Right ventricle myocardium superior (tissue), 1 donor: ENCODE data around the gene PPP2CA. TPM values are rescaled to one million over a fixed set of nuclear protein-coding genes. Genes with fewer than 3 reads are reported as not detected.
"Not testable (repeated sequence)": the region's sequence is repeated elsewhere in the genome, so short reads cannot be mapped to it uniquely, and the experiment has no call there.

Source experiments
- ATAC-seq: fragments of 200-7000 bp; cut with Tn5 transposase; one replicate; pipeline ENCODE4 v1.9.1; 2020; ENCODE audit warnings: mild to moderate bottlenecking; ENCODE audit not compliant: poor library complexity
- DNase-seq: peaks from one replicate; pipeline ENCODE4 v3.0.0-alpha.2; 2020
- intact Hi-C: fragments of 100-400 bp; cut with DNase I; formaldehyde crosslinking; loops from one replicate; pipeline ENCODE4 v1.11.2; 2022
- microRNA-seq: library from miRNA; unstranded; fragments of <30 nt; microRNA quantifications from one replicate; pipeline ENCODE4 v1.2.0, GENCODE V29; 2020
- total RNA-seq: library from RNA; stranded (reverse); fragmentation: NEBNext Ultra II Directional; extraction: Animal tissue kit (Norgen Biotek cat#: 25700); gene quantifications from one replicate; pipeline ENCODE4 v1.2.1, GENCODE V29; 2021
- donor health status: DM: no; HTN: yes; CAD: no; lungs with severe emphysema.

The PPP2CA gene
- total RNA-seq, 1 donor from 2014 or later = 135 TPM

DNA sequence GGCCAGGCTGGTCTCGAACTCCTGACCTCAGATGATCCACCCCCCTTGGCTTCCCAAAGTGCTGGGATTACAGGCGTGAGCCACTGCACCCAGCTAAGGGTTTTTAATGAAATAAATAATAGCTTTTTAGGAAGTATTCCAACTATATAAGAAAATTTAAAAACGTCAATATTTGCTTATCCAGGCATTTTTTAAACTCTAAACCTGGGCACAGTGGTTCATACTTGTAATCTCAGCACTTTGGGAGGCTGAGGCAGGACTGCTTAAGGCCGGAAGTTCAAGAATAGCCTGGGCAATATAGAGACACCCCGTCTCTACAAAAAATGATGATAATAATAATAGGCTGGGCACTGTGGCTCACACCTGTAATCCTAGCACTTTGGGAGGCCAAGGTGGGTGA lies 63.3 kb downstream of the PPP2CA start:
- intact Hi-C loops = no loop called here
- no peak for ATAC-seq
- DNase-seq = no peak

DNA sequence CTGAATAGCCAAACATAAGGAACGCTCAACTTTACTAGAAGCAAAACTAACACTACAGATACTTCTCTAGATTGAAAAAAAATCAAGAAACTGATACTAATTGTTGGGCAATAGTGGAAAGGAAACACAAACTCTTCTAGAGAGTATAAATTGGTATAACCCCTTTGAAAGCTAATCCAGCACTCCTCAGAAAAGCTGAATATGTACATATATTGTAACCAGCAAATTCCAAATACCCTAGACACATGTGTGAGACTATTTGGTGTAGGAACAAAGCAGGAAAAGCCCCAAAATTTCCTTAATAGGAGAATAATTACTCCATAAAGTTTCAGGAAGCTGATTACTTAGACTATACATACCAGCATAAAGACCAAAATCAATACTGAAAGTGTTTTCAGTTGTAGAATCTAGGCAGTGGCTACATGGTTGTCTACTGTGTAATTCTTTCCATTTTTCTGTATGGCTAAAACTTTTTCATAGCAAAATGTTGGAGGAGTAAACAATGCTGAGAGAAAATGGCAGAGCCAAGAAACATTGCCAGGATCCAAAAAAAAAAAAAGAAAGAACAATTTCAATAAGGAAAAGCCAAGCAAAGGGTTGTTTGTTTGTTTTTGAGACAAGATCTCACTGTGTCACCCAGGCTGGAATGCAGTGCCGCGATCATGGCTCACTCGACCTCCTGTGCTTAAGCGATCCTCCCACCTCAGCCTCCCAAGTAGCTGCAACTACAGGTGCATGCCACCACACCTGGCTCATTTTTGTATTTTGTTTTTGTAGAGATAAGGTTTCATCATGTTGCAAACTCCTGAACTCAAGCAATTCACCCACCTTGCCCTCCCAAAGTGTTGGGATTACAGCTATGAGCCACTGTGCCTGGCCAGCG lies 64.1 kb downstream of the PPP2CA start:
- DNase-seq = no peak
- no peak for ATAC-seq
- intact Hi-C loops = no loop called here

DNA sequence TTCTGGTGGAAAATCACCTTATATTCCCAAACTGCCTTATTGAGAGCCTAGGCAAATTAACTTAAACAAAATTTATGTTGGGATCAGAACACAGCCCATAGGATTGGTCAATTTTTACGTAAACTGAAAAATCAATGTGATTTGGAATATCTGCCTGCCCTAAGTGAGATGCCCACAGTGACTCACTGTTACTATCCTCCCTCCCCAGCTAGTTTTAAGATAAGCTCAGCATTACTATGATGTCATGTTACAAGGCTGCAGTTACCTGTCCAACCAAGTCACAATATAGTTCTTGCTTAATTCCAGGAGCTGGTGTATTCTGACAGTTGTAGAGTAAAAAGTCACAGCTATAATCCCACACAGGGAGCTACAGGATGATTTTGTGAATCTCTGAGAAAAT lies 72.2 kb downstream of the PPP2CA start:
- no peak for DNase-seq
- ATAC-seq = no peak
- intact Hi-C loops = no loop called here

DNA sequence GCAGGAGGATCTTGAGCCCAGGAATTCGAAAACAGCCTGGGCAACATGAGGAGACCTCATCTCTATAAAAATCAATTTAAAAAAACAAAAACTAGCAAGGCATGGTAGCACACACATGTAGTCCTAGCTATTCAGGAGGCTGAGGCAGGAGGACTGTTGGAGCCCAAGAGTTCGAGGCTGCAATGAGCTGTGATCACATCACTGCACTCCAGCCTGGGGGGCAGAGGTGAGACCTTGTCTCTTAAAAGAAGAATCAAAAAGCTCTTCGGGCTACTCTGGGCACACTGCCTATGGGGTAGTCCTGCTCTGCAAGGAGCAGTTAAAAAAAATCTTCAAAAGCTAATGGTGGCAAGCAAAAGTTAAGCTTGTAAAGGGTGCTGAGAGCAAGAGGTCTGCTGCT lies 72.6 kb downstream of the PPP2CA start:
- ATAC-seq = no peak
- intact Hi-C loops = no loop called here
- DNase-seq = no peak

DNA sequence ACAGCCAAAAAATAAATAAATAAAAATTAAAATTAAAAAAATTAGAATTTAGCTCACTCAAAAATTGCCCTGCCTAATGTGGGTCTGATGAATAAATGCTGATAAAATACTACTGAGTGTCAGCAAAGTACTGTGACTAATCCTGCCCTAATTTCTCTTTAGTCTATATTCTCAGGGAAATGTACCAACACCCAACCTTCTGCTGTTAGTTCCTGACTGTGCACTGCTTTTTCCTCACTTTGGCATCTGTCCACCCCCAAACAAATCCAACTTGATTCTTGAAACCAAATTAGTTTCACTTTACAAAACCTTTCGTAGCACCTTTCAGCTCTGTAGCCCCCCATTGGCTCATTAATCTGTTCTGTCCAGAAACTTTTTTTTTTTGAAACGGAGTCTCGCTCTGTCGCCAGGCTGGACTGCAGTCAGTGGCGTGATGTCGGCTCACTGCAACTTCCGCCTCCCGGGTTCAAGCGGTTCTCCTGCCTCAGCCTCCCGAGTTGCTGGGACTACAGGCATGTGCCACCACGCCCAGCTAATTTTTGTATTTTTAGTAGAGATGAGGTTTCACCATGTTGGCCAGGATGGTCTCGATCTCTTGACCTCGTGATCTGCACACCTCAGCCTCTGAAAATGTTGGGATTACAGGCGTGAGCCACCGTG lies 73.6 kb downstream of the PPP2CA start:
- DNase-seq, ATAC-seq, intact Hi-C loops: not testable (repeated sequence)

DNA sequence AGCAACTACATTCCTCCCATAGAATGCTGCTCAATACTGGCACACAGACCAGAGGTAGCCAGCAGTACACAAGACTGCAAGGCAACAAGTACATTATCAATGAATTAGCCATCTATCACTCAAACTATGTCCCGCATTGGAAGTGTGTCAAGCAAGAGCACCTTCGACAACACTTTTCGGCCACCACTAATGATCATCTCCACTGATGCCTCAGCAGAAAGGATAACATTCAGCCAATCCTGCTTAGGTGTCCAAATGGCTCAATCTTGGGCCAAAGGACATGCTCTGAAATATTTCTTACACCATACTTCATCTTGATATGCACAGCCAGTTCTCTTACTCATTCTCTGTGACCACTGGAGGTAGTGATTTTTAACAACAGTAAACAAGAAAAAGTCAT lies 74.2 kb downstream of the PPP2CA start:
- ATAC-seq = no peak
- DNase-seq = no peak
- intact Hi-C loops = no loop called here

DNA sequence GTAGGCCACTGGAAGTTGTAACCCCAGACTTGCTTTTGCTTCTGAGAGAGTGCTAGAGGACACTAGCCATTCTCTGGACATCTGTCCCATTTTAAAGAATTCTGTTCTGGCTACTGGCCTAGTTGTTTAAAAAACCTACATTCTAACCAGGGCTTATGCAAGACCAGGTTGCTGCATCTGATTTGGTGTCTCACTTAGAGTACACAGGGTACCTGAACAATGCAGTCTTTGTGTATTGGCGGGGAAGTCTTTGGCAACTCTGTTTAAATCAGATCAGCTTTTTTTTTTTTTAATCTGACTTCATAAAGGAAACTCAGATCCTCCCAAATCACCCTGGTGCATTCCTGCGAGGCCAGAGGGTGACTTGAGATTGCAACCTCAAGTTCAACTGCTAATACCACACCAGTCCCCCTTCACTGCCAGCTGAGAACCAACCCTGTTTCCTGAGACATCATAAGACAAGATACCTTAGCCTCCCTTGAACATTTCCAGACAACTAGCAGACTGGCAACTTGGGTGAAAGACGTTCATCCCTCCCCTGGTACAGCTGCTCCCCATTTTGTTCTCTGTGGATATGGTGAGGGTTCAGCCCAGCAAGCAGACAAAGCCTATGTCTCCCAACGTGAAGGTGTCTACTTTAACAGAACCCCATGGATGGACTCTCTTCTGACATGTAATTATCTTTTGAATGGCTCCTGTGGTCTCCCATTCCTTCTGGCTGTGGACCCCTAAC lies 76.1 kb downstream of the PPP2CA start:
- intact Hi-C loops = loop anchor here (5.0 kb wide), 2 partner anchors 47 to 107 kb away; no protein-coding TSS in a partner anchor
- DNase-seq = no peak
- no peak for ATAC-seq

DNA sequence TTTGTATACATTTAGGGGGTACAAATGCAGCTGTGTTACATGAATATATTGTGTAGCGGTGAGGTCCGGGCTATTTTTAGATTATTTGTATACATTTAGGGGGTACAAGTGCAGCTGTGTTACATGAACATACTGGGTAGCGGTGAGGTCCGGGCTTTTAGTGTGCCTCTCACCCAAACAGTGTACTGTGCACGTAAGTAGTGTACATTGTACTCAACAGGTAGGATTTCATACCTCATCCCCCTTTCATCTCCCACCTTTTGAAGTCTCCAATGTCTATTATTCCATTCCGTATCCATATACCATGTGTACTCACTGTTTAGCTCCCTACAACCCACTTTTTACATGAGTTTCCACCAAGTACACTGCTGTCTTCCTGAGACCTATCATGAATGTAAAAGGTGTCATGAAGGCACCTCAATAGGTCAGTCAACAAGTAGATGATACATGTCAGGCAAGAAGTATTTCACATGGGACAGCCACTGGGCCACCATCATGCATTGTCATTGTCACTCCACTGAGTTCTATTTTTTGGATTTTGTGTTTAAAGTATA lies 76.8 kb downstream of the PPP2CA start:
- intact Hi-C loops = loop anchor here (5.0 kb wide), 2 partner anchors 47 to 107 kb away; no protein-coding TSS in a partner anchor
- no peak for ATAC-seq
- no peak for DNase-seq

DNA sequence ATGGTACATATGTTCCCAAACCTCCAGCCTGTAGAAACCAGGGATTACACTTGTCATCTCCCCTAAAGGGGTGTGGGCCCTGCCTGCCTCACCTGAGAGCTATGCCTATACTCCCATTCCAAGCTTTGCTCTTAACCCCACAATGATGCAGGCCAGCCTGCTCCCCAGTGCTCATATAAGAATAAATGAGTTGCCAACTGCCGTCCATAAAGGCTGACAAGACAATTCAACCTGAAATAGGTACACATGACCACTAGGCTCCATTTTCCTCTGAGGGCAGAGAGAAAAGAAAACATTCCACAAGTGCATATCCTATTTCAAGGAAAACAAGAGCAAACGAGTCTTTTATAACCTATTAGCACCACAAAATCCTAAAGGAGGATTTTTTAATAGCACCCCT lies 77.6 kb downstream of the PPP2CA start:
- DNase-seq (no peak), ATAC-seq (no peak)
- intact Hi-C loops = loop anchor here (5.0 kb wide), 2 partner anchors 46 to 106 kb away; no protein-coding TSS in a partner anchor

DNA sequence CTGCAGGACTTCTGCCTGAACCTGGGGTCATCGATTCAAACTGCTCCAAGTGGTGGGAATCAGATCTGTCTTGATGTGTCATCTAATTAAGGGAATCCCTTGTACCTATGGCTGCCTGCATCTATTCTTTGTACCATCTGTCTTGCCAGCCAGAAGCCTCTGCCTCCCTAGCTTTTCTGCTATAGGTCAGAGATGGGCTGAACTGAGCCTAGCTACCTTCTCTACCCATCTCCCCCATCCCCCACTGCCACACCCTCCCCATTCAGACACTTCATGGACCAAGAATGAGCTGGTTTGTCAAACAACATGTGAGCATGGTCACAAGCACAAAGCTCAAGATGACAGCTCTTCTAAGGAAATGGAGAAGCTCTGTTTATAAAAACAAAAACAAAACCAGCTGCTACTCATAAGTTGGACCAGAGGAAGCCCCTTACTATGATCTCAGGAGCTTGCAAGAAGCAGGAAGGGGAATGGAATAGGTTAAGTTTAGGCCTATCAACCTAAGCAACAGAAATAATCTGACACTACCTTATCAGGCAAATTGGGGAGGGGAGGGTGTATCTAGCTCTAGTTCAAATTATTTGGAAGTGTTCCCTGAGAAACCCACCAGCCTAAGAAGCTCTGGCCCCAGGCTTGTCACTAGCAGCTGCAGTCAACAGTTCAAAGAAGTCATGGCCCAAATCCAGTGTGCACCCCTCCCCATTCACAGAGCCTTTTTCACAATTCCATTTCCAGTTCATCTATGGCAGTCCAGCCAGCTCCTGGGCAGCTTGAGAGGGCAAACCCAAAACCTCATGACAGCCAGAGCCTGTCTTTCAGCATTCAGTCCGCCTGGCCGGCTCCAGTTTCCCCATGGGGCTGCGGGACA lies 79.0 kb downstream of the PPP2CA start:
- DNase-seq (no peak), ATAC-seq (no peak)
- intact Hi-C loops = loop anchor here (5.0 kb wide), 2 partner anchors 45 to 105 kb away; no protein-coding TSS in a partner anchor

DNA sequence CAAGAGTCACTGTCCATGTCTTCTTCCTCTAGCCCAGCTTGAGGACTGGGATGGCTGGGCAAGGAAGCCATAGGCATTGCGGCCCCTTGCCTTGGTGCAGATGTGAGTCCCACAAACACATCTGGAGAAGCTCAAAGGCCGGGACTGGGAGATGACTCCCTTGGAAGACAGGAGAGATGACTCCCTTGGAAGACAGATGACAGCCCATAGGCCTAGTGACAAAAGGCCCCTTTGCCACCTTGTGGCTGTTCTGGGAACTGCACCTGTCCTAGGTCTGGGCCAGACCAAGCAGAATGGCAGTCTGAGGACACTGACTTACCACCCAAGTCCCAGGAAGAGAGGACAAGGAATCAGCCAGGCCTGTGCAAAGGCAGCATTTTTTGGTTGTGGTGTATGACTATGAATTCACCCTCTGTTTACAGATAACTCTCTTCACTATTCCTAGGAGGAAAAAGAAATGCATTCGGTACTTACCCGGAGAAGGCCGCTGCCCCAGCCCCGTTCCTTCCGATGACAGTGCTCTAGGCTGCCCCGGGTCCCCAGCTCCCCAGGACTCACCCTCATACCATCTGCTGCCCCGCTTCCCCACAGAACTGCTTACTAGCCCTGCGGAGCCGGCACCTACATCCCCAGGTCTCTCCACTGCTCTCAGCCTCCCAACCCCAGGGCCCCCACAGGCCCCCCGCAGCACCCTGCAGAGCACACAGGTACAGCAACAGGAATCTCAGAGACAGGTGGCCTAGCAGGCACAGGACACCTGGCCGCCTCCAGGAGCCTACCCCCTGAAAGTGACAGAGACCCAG lies 79.9 kb downstream of the PPP2CA start:
- intact Hi-C loops = loop anchor here (5.0 kb wide), 2 partner anchors 44 to 104 kb away; no protein-coding TSS in a partner anchor
- DNase-seq (peak; percentile 85), ATAC-seq (peak; percentile 86)

DNA sequence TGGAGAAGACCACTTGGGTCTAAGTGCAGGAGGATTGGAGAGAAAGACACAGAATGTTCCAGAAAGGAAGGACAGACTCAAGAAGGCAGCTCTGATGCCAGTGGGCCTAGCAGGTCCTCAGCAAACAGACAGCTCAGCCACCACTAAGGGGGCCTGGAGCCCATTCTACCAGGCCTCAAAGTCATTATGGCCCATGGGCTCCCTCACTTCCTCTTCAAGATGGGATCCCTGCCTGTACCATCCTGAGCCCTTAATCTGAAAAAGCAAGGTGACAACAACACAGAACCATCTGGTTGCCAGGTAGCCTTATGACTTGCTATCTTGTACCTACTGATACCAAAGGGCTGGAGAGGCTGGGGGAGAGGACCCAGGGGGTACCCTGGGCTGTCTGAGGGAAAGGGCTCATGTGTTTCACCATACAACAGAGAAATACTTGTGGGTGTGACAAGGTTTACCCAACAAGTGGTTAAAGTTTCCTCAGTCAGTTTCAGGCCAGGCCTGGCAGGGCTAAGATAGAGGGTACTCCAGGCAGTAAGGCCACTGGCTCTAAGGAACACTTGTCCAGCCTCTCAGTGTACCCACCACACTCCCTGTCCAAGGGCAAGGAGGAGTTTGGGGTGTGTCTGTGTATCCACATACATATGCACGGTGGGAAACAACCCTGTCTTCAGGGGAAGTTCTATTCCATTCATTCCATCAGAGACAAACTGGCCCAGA lies 80.7 kb downstream of the PPP2CA start:
- intact Hi-C loops = loop anchor here (5.0 kb wide), 2 partner anchors 43 to 103 kb away; no protein-coding TSS in a partner anchor
- ATAC-seq (no peak), DNase-seq (no peak)

Small RNA genes lying within 50 kb of the gene (microRNA-seq; reads per million reads assigned to microRNA genes)
- gene MIR3661 = not detected

Other genes starting within 250 kb of the PPP2CA start
- 475 TPM for gene VDAC1, start 221.1 kb downstream of the PPP2CA start, total RNA-seq
- 2.2 TPM for gene TCF7, start 111.4 kb downstream of the PPP2CA start, total RNA-seq
- gene SKP1, start 49.1 kb downstream of the PPP2CA start, total RNA-seq = 424 TPM
- gene CDKL3, start 141.1 kb upstream of the PPP2CA start, total RNA-seq = 5.2 TPM
- 236 TPM for gene UBE2B, start 145.5 kb upstream of the PPP2CA start, total RNA-seq
- gene CDKN2AIPNL, start 185.8 kb upstream of the PPP2CA start, total RNA-seq = 43.1 TPM